NB4 (cell line): Measurements from ENCODE around the gene PTPN5.

ENCODE experiments used
- DNase-seq: peaks from one replicate; pipeline ENCODE4 v3.0.0; 2010; ENCODE audit warnings: low read depth
- H3K4me3 ChIP-seq: one replicate; pipeline ENCODE4 v1.5.1; 2011; ENCODE audit warnings: mild to moderate bottlenecking, low read depth, low read length, moderate library complexity
- CTCF ChIP-seq: IDR thresholded peaks from one replicate; pipeline ENCODE4 v1.5.1; 2012; ENCODE audit warnings: low read depth, low read length
- MAX ChIP-seq: IDR thresholded peaks from 2 replicates; pipeline ENCODE4 v1.6.1; 2011; ENCODE audit warnings: low read depth, low read length
- MYC ChIP-seq: IDR thresholded peaks from 2 replicates; pipeline ENCODE4 v1.6.1; 2011; ENCODE audit warnings: low read depth, low read length
- POLR2A ChIP-seq: IDR thresholded peaks from 2 replicates; pipeline ENCODE4 v1.6.1; 2011; ENCODE audit warnings: mild to moderate bottlenecking; ENCODE audit not compliant: insufficient read length; ENCODE audit errors: extremely low read depth

The PTPN5 gene

GRCh38 chr11:18768472-18768901 lies 23.1 kb downstream of the PTPN5 start:
- H3K4me3 ChIP-seq, result no peak overlapping the region
- DNase-seq, result no peak
- no peak for TF ChIP-seq CTCF
- no peak for TF ChIP-seq POLR2A
- TF ChIP-seq MYC, result no peak
- TF ChIP-seq MAX, result no peak

- TF ChIP-seq POLR2A (no peak), MYC (no peak), CTCF (no peak), MAX (no peak)
- no peak overlapping the region for H3K4me3 ChIP-seq
- no peak for DNase-seq
Measured at GRCh38 chr11:18766015-18766414, 25.6 kb downstream of the PTPN5 start.

- peak; percentile 8 for DNase-seq
- H3K4me3 ChIP-seq, result no peak overlapping the region
- TF ChIP-seq POLR2A (no peak), MYC (no peak), CTCF (no peak), MAX (no peak)
Measured at GRCh38 chr11:18765554-18765953, 26.0 kb downstream of the PTPN5 start.

- no peak for TF ChIP-seq MAX
- no peak for TF ChIP-seq CTCF
- no peak for TF ChIP-seq MYC
- TF ChIP-seq POLR2A, result no peak
- no peak for DNase-seq
Measured at GRCh38 chr11:18761741-18762140, 29.9 kb downstream of the PTPN5 start.

GRCh38 chr11:18761144-18761543 lies 30.5 kb downstream of the PTPN5 start:
- H3K4me3 ChIP-seq, result no peak overlapping the region
- no peak for DNase-seq
- no peak for TF ChIP-seq MYC
- TF ChIP-seq POLR2A, result no peak
- no peak for TF ChIP-seq MAX
- no peak for TF ChIP-seq CTCF

More at GRCh38 chr11:18761741-18762140, 29.9 kb downstream of the PTPN5 start:
- H3K4me3 ChIP-seq, result no peak overlapping the region

- no peak for DNase-seq
- TF ChIP-seq CTCF (no peak), MYC (no peak), MAX (no peak), POLR2A (no peak)
- H3K4me3 ChIP-seq, result no peak overlapping the region
Measured at GRCh38 chr11:18757811-18758210, 33.8 kb downstream of the PTPN5 start.
